Heart right ventricle (tissue), 16 donors: ENCODE data around the gene PHLPP1. TPM values are rescaled to one million over a fixed set of nuclear protein-coding genes. Genes with fewer than 3 reads are reported as not detected.

Source experiments
- ATAC-seq, 8 donors: fragments of 200-7000 bp; cut with Tn5 transposase; one replicate each; pipeline ENCODE4 v1.9.1; 2020; ENCODE audit warnings: mild to moderate bottlenecking in 8 of 8, moderate library complexity in 8 of 8, moderate number of reproducible peaks in 1 of 8
- DNase-seq, 2 donors: peaks; one replicate each; pipeline ENCODE4 v3.0.0-alpha.2; 2020
- H3K27ac ChIP-seq, 10 donors: fragments of 200-600 bp; sonication (generic) in 2 of 10; one replicate each; pipeline versions ENCODE4 v1.5.0 to v1.8.0; 2020 to 2022; ENCODE audit warnings: mild to moderate bottlenecking in 3 of 10
- H3K27me3 ChIP-seq, 7 donors: fragments of 200-600 bp; one replicate each; pipeline ENCODE4 v1.8.0; 2021 to 2022; ENCODE audit warnings: mild to moderate bottlenecking in 2 of 7
- H3K36me3 ChIP-seq, 9 donors: fragments of 200-600 bp; sonication (generic) in 1 of 9; one replicate each; pipeline versions ENCODE4 v1.5.0 to v1.8.0; 2020 to 2022; ENCODE audit warnings: mild to moderate bottlenecking in 2 of 9
- H3K4me1 ChIP-seq, 9 donors: fragments of 200-600 bp; sonication (generic) in 1 of 9; one replicate each; pipeline versions ENCODE4 v1.5.0 to v1.8.0; 2020 to 2022; ENCODE audit warnings: mild to moderate bottlenecking in 4 of 9
- H3K4me3 ChIP-seq, 10 donors: fragments of 200-600 bp; sonication (generic) in 2 of 10; one replicate each; pipeline versions ENCODE4 v1.5.0 to v1.8.0; 2020 to 2022; ENCODE audit warnings: mild to moderate bottlenecking in 7 of 10, moderate library complexity in 2 of 10
- H3K9me3 ChIP-seq, 11 donors: fragments of 200-600 bp in 10 of 11; sonication (generic) in 2 of 11; one replicate each; pipeline versions ENCODE4 v1.5.0 to v1.8.0; 2013 to 2022; ENCODE audit warnings: mild to moderate bottlenecking in 2 of 11, control low read depth in 1 of 11, moderate library complexity in 1 of 11
- CTCF ChIP-seq, 9 donors: fragments of 200-600 bp; sonication (generic) in 2 of 9; IDR thresholded peaks; one replicate each; pipeline versions ENCODE4 v1.5.0 to v1.8.0; 2021 to 2022; ENCODE audit warnings: antibody characterized with exemption in 9 of 9, mild to moderate bottlenecking in 5 of 9, moderate library complexity in 1 of 9
- WGBS, 2 donors: extraction: QIAGEN DNeasy Blood & Tissue Kit; methylation state at CpG; one replicate each; pipeline ENCODE4 v1.1.7; 2013; ENCODE audit warnings: inconsistent platforms in 1 of 2; 5-methylcytosine and 5-hydroxymethylcytosine counted together
- intact Hi-C, 10 donors: fragments of 100-400 bp; cut with DNase I; formaldehyde crosslinking; loops; one replicate each; pipeline versions ENCODE4 v1.11.1 to v1.14.2; 2022
- polyA plus RNA-seq, 2 donors: library from polyadenylated mRNA; stranded (reverse); fragments of 200-250 nt; gene quantifications; one replicate each; pipeline ENCODE4 v1.2.3, GENCODE V29; 2013
- total RNA-seq, 10 donors: library from RNA; stranded (reverse); fragmentation: NEBNext Ultra II Directional in 3 of 10; extraction: Animal tissue kit (Norgen Biotek cat#: 25700) in 3 of 10; gene quantifications; one replicate each; pipeline versions ENCODE4 v1.2.1 to v1.2.4, GENCODE V29; 2021 to 2023
- donor health status: Arrhythmogenic right ventricular cardiomyopathy.
- donor health status: ischemic (EF 13 %, LVEDD 7.1; RV severe dilation, severe dysfunction).
- donor health status: healthy with polysubstance abuse.
- donor health status: DM: no; HTN: yes; CAD: no.
- donor health status: DM: no; HTN: no; CAD: no.
- donor health status: ischemic (EF 25% LVEDD 6.9; RV normal size, moderate dysfunction).
- donor health status: ischemic (EF 25% LVEDD 5.7; RV mildly dilated, moderate dysfunction).
- donor health status: healthy.
- donor health status: DM: yes; HTN: yes; CAD: no.
- donor health status: Ischemic cardiomyopathy.
- donor health status: ischemic (EF 35%, LVEDD 5.7; RV mildly dilated, moderate dysfunction).
- donor health status: nonischemic (EF 11% LVEDD 7.7; RV severe dilation, severe dysfunction).
- donor health status: DM: yes; HTN: yes; CAD: no.
- donor health status: PGD.
- donor health status: ischemic (EF 29% LVEDD 5.4; RV normal size, mild dysfunction).
- donor health status: nonischemic (EF 23%, LVEDD 6.1; RV moderate dilation, normal function).

Gene PHLPP1
- total and polyA plus RNA-seq, 12 donors: 1.8 to 10.7 (median 8.0) TPM

DNA sequence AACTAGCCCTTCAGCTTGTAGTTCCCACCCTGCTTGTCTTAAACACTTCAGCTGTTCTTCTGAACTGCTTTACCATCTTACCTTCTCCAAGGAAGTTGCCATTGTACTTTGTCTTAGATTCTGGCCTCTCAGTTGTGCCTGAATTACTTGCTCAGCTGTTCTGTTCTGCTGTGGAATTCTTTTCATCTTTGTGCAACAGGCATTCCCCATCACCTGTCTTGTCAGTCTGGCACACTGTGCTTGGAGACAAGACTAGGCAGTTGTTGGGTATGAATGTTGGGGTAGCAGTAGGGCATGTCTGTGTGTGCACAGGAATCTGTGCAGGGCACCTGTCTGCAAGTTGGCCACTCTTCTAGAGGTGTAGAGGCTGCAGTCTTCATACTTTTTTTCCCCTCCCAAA, 38.7 kb downstream of the PHLPP1 start:
- H3K27me3 ChIP-seq: no peaks in the 10 kb centered on the region
- DNase-seq (no peak), ATAC-seq (no peak)
- no peak overlapping the region for H3K27ac ChIP-seq
- H3K4me3 ChIP-seq: no peak overlapping the region
- no peaks in the 10 kb centered on the region for H3K36me3 ChIP-seq
- intact Hi-C loops: no loop called here
- TF ChIP-seq CTCF (IDR thresholded peaks at IDR 0.05): no peak
- peaks cover 0 to 7% (median 0%) of the 10 kb centered on the region in 11 donors for H3K9me3 ChIP-seq
- peaks cover 3 to 37% (median 25%) of the 10 kb centered on the region in 9 donors for H3K4me1 ChIP-seq

DNA sequence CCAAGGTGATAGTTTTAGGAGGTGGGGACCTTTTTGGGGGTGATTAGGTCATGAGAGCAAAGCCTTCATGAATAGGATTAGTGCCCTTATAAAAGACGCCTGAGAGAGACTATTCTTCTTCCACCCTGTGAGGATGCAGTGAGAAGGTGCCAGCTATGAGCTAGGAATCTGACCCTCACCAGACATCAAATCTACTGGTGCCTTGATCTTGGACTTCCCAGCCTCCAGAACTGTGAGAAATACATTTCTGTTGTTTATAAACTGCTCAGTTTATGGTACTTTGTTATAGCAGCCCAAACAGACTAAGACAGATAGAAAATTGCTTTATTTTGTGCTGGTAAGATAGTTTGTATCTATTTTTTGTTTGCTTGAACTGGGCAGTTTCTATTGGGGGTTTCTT, 40.1 kb downstream of the PHLPP1 start:
- peaks cover 3 to 32% (median 20%) of the 10 kb centered on the region in 9 donors for H3K4me1 ChIP-seq
- H3K4me3 ChIP-seq: no peak overlapping the region
- intact Hi-C loops: no loop called here
- peaks cover 0 to 7% (median 0%) of the 10 kb centered on the region in 11 donors for H3K9me3 ChIP-seq
- no peak for ATAC-seq
- no peak for TF ChIP-seq CTCF (IDR thresholded peaks at IDR 0.05)
- no peaks in the 10 kb centered on the region for H3K27me3 ChIP-seq
- no peak overlapping the region for H3K27ac ChIP-seq
- 98% methylated on average over 1 of the region's 1 CpG for WGBS, 2 donors
- no peaks in the 10 kb centered on the region for H3K36me3 ChIP-seq
- no peak for DNase-seq

DNA sequence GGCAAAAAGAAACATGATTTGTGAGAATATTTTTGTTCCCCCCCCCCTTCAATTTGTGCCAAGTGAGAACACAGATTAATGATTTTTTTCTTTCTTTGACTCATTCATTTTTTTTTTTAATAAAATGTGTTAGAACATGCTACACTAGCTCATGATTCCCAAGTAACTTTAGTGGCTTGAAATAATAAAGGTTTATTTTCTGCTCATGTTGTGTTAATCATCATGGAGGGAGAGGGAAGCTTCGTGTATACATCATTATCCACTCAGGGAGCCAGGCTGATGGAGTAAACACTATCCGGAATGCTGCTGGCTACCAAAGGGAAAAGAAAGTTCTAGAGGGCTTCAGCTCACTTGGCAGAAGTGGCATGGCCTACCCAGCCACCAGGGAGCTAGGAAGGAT, 40.6 kb downstream of the PHLPP1 start:
- WGBS, 2 donors: 95 to 99% methylated on average over 2 of the region's 2 CpGs
- ATAC-seq (no peak), DNase-seq (no peak)

GRCh38 chr18:62757399-62758010, 42.2 kb downstream of the PHLPP1 start:
- no peak overlapping the region for H3K4me3 ChIP-seq
- ATAC-seq (no peak), DNase-seq (no peak)
- H3K9me3 ChIP-seq: peaks cover 0 to 7% (median 0%) of the 10 kb centered on the region in 11 donors
- 83 to 85% methylated on average over 6 of the region's 6 CpGs for WGBS, 2 donors
- no peaks in the 10 kb centered on the region for H3K27me3 ChIP-seq
- no peaks in the 10 kb centered on the region for H3K36me3 ChIP-seq
- no peak for TF ChIP-seq CTCF (IDR thresholded peaks at IDR 0.05)
- H3K27ac ChIP-seq: no peak overlapping the region
- intact Hi-C loops: no loop called here
- peaks cover 0 to 11% (median 0%) of the 10 kb centered on the region in 9 donors for H3K4me1 ChIP-seq

More for the DNA sequence above, 40.6 kb downstream of the PHLPP1 start:
- H3K9me3 ChIP-seq: peaks cover 0 to 7% (median 0%) of the 10 kb centered on the region in 11 donors
- no peak overlapping the region for H3K4me3 ChIP-seq
- TF ChIP-seq CTCF (IDR thresholded peaks at IDR 0.05): no peak
- H3K27ac ChIP-seq: no peak overlapping the region
- intact Hi-C loops: no loop called here
- H3K27me3 ChIP-seq: no peaks in the 10 kb centered on the region
- H3K36me3 ChIP-seq: no peaks in the 10 kb centered on the region
- H3K4me1 ChIP-seq: peaks cover 0 to 27% (median 16%) of the 10 kb centered on the region in 9 donors
